Mucosa of stomach (tissue), 1 donor: Measurements from ENCODE around the gene ASCL4.

Experiments
- H3K27me3 ChIP-seq: one replicate; pipeline ENCODE4 v1.7.0; 2013; ENCODE audit warnings: mild to moderate bottlenecking, low read length; ENCODE audit not compliant: control insufficient read depth, insufficient read depth
- H3K36me3 ChIP-seq: one replicate; pipeline ENCODE4 v1.7.0; 2013; ENCODE audit warnings: low read length; ENCODE audit not compliant: control insufficient read depth, insufficient read depth
- H3K4me1 ChIP-seq: one replicate; pipeline ENCODE4 v1.7.0; 2013; ENCODE audit warnings: mild to moderate bottlenecking, low read length; ENCODE audit not compliant: control insufficient read depth, insufficient read depth
- H3K4me3 ChIP-seq: one replicate; pipeline ENCODE4 v1.7.0; 2013; ENCODE audit warnings: low read length
- H3K9ac ChIP-seq: one replicate; pipeline ENCODE4 v1.7.0; 2013; ENCODE audit warnings: mild to moderate bottlenecking, low read length, moderate library complexity
- H3K9me3 ChIP-seq: one replicate; pipeline ENCODE4 v1.7.0; 2013; ENCODE audit warnings: mild to moderate bottlenecking, low read length, moderate library complexity; ENCODE audit not compliant: control insufficient read depth
- donor health status: Pancreatic carcinoma.

The ASCL4 gene

DNA sequence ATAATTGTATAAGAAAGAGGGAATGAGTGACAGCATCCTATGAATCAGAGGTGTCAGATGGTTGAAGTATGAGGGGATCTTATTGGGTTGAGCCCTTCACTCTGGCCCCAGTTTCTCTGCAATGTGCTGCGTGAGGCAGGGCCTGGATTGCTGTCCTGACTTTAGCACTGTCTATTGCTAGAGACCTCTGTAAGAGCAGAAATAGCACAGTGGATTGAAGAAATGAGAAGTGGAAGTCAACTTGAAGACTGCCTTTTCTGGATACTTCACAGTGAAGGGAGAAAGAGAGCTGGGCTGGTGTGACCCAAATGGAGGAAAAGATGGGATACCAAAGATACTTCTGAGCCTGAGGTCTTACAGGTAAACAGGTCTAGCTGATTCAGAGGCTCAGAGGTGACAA lies 5.8 kb downstream of the ASCL4 start:
- no peak overlapping the region for H3K4me3 ChIP-seq
- no peaks in the 10 kb centered on the region for H3K36me3 ChIP-seq
- no peaks in the 10 kb centered on the region for H3K4me1 ChIP-seq
- H3K9me3 ChIP-seq = no peaks in the 10 kb centered on the region
- no peak overlapping the region for H3K9ac ChIP-seq
- peaks cover 15% of the 10 kb centered on the region for H3K27me3 ChIP-seq

DNA sequence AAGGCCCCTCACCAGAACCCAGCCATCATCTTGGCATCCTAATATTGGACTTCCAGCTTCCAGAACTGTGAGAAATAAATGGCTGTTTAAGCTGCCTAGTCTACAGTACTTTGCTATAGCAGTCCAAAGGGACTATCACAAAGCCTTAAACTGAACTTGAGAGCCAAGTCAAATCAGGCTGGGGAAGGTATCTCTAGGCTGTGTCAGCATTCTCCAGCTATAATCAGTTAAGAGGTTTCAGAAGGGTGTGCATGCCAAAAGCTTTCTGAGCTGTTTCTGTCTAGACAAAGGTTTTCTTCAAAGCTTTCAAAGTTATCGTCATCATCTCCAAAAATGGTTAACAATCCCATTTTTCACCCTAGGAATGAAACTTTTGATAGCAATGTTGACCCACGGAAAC lies 7.6 kb downstream of the ASCL4 start:
- H3K27me3 ChIP-seq = peaks cover 3% of the 10 kb centered on the region

GRCh38 chr12:107783406-107784376 lies 9.2 kb downstream of the ASCL4 start:
- H3K9me3 ChIP-seq = no peaks in the 10 kb centered on the region
- no peak overlapping the region for H3K4me3 ChIP-seq
- H3K27me3 ChIP-seq = no peaks in the 10 kb centered on the region
- no peaks in the 10 kb centered on the region for H3K36me3 ChIP-seq
- no peak overlapping the region for H3K9ac ChIP-seq
- no peaks in the 10 kb centered on the region for H3K4me1 ChIP-seq

More for the DNA sequence above, 7.6 kb downstream of the ASCL4 start:
- H3K4me1 ChIP-seq = no peaks in the 10 kb centered on the region
- no peaks in the 10 kb centered on the region for H3K36me3 ChIP-seq
- H3K4me3 ChIP-seq = no peak overlapping the region
- H3K9ac ChIP-seq = no peak overlapping the region
- H3K9me3 ChIP-seq = no peaks in the 10 kb centered on the region

GRCh38 chr12:107788281-107788680 lies 13.8 kb downstream of the ASCL4 start:
- Histone ChIP-seq H3K27me3 (no peaks in the 10 kb centered on the region), H3K4me1 (no peaks in the 10 kb centered on the region), H3K9me3 (no peaks in the 10 kb centered on the region), H3K4me3 (no peak overlapping the region), H3K36me3 (no peaks in the 10 kb centered on the region), H3K9ac (no peak overlapping the region)

DNA sequence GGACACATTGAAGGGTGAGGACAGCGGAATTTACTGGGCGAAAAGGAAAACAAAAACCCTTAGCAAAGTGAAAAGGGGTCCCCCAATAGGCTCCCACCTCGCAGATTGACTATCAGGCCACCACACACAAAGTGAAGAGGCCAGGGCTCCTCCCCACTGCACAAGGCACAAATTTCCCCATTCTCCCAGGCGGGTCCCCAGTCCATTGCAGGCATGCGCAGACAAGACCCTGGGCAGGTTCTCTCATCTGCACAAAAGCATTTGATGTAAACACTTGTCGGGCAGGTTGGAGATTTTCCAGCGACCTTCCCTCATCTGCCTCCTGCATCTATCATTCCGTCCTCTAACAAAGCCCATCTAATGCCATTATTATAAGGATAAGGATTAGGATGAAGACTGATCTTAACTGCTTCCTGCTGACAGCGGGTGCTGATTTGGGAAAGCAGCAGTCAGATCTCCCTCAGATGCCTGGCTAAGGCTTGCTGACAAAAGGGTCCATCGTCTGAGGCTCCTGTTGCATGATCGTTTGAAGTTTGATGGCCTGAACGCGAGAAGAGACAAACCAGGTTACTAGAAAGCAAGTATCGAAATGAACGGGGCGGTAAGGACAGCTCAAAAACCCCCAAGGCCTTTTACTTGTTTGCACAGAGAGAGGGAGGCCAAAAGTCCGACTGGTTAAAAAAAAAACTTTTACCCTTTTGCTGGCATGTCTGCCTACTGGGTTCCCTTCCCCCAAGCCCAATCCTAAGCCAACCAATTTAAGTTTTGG lies 14.4 kb downstream of the ASCL4 start:
- Histone ChIP-seq H3K9ac (no peak overlapping the region), H3K4me1 (no peaks in the 10 kb centered on the region), H3K36me3 (no peaks in the 10 kb centered on the region), H3K27me3 (no peaks in the 10 kb centered on the region), H3K9me3 (no peaks in the 10 kb centered on the region), H3K4me3 (no peak overlapping the region)

DNA sequence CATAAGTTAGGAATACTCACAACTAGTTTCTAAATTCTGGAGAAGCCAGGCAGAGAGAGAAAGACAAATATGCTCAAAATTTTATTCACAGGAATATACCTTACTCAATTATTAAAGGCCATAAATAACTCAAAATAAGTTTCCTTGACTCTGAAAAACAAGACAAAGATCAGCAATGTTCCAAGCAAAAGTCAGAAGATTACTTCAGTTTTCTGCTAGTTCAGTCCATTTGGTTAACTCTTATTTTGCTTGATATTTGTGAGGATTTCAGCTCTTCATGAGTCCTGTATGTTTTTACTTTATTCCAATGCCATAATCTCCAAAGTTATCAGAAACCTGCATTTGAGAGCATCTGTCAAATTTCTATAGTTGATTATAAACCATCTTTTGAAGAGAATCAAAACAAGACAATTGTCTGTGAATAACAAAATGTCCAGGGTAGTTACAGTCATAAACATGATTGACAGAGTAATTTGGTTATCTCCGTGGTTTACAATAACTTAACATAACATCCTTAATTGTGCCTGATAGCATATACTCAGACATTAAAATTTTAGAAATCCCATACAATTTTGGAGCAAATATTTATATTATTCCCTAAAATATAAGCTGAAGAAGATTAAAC lies 17.1 kb downstream of the ASCL4 start:
- Histone ChIP-seq H3K4me3 (no peak overlapping the region), H3K4me1 (no peaks in the 10 kb centered on the region), H3K36me3 (no peaks in the 10 kb centered on the region), H3K9me3 (no peaks in the 10 kb centered on the region), H3K9ac (no peak overlapping the region), H3K27me3 (no peaks in the 10 kb centered on the region)

- Histone ChIP-seq H3K27me3 (no peaks in the 10 kb centered on the region), H3K9me3 (no peaks in the 10 kb centered on the region), H3K4me3 (no peak overlapping the region), H3K4me1 (no peaks in the 10 kb centered on the region), H3K9ac (no peak overlapping the region), H3K36me3 (no peaks in the 10 kb centered on the region)
Observed at GRCh38 chr12:107794451-107794850, 19.9 kb downstream of the ASCL4 start.

DNA sequence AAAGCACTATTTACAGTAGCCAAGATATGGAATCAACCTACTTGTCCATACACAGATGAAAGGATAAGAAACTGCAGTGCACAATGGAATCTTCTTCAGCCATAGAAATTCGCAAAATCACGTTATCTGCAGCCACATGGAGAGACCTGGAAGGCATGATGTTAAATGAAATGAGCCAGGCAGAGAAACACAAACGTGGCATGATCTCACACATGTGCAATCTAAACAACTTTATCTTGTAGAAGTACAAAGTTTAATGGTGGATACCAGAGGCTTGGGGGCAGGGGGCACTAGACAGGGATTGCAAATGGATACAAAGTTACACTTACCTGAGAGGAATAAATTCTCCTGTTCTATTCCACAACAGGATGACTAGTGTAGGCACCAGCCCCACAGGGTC lies 24.1 kb downstream of the ASCL4 start:
- Histone ChIP-seq H3K4me3 (no peak overlapping the region), H3K27me3 (no peaks in the 10 kb centered on the region)

DNA sequence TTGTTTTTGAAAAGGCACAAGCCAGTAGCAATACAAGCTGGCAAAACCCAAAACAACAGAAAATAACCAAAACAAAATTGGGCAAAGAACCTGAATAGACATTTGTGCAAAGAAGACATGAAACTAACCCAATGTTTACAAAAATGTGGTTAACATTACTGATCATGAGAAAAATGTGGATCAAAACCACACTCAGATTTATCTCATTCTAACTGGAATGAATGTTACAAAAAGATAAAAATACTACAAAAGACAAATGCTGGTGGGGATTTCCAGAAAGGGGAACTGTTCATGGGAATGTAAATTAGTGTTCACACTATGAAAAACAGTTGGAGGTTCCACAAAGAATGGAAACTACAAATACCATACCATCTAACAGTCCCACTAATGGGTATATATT lies 26.6 kb downstream of the ASCL4 start:
- no peak overlapping the region for H3K4me3 ChIP-seq
- H3K4me1 ChIP-seq = no peaks in the 10 kb centered on the region
- H3K27me3 ChIP-seq = no peaks in the 10 kb centered on the region
- H3K9ac ChIP-seq = no peak overlapping the region
- H3K9me3 ChIP-seq = no peaks in the 10 kb centered on the region
- no peaks in the 10 kb centered on the region for H3K36me3 ChIP-seq

More for the DNA sequence above, 24.1 kb downstream of the ASCL4 start:
- Histone ChIP-seq H3K36me3 (no peaks in the 10 kb centered on the region), H3K9ac (no peak overlapping the region), H3K9me3 (no peaks in the 10 kb centered on the region), H3K4me1 (no peaks in the 10 kb centered on the region)

GRCh38 chr12:107803092-107803491 lies 28.6 kb downstream of the ASCL4 start:
- no peak overlapping the region for H3K4me3 ChIP-seq

GRCh38 chr12:107805488-107806180 lies 31.1 kb downstream of the ASCL4 start:
- H3K27me3 ChIP-seq = no peaks in the 10 kb centered on the region
- no peaks in the 10 kb centered on the region for H3K36me3 ChIP-seq

More at GRCh38 chr12:107803092-107803491, 28.6 kb downstream of the ASCL4 start:
- no peak overlapping the region for H3K9ac ChIP-seq
- H3K27me3 ChIP-seq = no peaks in the 10 kb centered on the region
- no peaks in the 10 kb centered on the region for H3K36me3 ChIP-seq
- H3K4me1 ChIP-seq = no peaks in the 10 kb centered on the region
- no peaks in the 10 kb centered on the region for H3K9me3 ChIP-seq

More at GRCh38 chr12:107805488-107806180, 31.1 kb downstream of the ASCL4 start:
- H3K4me3 ChIP-seq = no peak overlapping the region
- no peaks in the 10 kb centered on the region for H3K4me1 ChIP-seq
- H3K9ac ChIP-seq = no peak overlapping the region
- no peaks in the 10 kb centered on the region for H3K9me3 ChIP-seq
